ENCODE data around the gene SLC25A33.
A peak's percentile ranks its signal among the peaks of the same experiment; 100 is the strongest.

SLC25A33 gene

DNA sequence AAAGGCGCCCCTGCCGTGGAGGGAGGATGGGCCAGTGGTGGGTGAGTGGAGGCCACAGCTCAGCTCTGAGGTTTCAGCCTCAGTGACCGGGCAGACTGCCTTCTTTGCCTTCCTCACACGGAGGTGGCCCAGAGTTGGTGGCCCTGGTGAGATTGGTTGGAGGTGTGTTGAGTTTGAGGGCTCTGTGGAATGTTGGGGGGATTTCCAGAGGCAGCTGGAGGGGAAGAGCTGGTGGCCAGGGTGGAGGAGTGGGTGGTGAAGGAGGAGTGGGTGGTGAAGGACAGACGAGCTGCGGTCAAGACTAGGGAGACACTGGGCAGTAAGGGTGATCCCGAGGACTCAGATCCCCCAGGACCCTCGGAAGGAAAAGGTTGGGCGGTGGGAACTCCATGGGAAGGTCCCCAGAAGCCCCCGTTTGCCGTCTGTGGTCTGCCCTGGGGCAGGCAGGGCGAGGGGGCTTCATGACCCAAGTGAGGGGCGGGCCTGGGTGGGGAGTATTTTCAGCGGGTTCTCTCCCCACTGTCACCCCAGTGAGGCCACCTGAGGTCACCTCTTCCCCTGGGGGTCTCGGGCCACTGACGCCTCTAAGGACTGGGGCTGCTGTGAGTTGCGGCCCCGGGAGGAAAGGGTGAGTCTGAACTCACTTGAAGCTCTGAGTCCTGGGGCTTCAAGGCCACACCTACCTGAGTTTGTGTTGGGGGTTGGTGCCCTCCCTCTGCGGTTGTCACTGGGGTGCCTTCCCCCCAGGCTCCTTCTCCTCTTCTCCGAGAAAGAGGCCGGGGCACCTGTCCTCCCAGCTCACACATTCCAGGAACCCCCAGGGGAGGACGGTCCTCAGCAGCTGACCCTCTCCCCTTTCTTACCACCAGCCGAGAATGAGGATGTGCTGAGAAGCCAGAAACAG lies 89.5 kb downstream of the SLC25A33 start:
- peak; percentile 42 for DNase-seq

DNA sequence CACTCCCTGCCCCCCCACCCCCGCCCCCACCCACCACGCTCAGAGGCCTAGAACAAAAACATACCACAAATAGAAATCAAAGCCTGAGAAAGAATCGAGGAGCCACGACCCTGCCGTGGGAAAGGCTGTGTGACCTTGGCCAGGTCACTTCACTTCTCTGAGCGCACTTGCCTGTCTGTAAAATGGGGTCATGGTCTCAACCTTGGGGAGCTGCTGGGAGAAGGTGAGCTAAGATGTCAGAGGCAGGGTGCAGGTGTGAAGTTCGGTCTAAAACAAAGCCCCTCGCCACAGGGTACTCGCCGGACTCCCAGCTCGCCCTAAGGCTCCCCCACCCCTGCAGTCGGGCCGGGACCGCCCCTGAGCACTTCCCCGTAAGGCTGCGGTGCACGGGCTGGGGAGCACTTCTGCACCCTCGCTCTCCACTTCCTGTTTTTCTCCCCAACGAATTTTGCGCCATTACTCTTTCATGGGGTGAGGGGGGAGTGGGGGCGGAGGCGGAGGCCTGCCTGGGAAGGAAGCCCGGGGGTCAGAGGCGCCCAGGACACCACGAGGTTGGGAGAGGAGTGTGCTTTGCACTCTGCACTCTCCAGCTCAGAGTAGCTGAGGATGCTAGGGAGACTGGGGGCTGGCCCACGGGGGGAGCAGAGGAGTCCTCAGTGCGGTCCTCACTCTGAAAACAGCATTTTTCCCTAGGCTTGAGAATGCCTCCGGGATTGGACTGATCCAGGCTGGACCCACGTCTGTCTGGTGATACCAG lies 90.4 kb downstream of the SLC25A33 start:
- DNase-seq: peak; percentile 46

DNA sequence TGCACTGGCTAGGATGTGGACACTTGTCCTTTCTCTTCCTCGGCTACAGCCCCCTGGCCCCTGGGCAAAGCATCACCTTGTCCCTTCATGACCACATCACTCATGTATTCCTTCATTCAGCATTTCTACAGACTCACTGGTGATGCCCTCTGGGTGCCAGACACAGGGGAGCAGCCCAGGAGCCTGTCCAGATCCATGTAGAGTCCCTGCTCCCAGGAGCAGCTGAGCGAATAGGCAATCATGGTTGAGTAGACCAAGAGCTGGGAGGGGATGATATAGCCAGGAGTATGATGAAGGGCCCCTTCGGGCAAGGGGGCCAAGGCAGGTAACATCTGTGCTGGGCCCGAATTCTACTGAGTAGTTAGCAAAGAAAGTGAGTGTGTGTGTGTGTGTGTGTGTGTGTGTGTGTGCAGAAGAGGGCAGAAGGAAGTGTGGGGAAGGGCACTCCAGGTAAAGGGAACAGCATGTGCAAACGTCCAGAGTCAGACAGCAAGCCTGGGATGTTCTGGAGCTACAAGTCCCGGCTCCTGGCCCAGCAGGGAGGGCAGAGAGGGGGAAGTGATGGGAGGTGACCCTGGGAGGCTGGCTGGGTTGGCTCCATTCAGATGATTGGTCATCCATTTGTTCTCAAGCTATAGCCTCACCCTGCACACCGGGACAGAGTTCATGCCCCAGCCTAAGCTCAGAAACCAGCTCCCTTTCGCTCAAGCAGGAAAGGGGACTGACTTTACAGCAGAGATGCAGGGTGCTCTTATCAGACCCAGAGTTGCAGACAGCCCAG lies 91.3 kb downstream of the SLC25A33 start:
- DNase-seq: no peak

DNA sequence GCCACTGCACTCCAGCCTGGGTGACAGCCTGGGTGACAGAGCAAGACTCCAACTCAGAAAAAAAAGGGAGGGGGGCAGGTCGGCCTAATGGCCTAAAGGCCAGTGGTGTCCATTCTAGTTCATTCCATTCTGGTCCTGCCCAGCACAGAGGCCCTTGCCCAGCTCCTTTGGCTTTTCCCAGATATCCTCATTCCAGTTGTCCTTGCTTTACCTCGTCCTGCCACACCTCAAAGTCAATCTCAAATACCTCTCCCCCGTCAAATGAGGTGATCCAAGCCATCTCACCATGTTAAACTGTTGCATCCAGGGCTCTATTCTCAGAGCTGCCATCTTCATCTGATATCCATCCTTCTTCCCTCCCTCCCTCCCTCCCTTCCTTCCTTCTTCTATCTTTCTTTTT lies 92.3 kb downstream of the SLC25A33 start:
- no peak for DNase-seq

DNA sequence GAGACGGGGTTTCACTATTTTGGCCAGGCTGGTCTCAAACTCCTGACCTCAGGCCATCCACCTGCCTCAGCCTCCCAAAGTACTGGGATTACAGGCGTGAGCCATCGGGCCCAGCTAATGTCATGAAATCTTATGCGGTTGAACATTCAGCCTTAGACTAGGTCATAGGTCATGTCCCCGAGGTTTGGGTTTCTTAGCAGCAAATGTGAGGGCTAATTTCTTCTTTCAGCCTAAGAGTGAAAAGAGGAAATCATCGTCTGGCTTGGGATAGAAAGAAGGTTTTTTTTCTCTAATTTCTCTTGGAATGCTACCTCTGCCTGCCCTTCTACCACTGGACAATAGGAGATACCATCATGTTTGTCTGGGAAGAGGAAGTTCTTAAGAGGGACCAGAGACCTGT lies 94.2 kb downstream of the SLC25A33 start:
- DNase-seq: no peak

DNA sequence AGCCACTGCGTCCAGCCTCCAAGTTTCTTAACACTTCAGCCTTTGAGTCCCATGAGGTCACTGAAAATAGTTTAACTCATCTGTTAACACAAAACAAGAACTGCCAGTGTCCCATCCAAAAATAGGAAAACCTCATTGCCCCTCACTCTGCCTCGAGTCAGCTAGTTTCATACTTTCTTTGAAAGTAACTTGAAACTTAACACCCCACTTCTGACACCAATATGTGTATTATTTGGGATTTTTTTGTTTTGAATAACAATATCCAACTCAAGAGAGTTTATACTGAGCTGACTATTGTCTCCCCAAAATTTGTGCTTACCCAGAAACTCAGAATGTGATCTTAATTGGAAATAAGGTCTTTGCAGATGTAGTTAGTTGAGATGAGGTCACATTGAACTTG lies 95.3 kb downstream of the SLC25A33 start:
- DNase-seq: no peak
